Activated T-helper 1 cell treated with anti-CD3 and anti-CD28 coated beads, Interleukin-12 subunit alpha, Interleukin-12 subunit beta, Interleukin-2, Interleukin-4 antibody, amounts not matched to agents 30 ng/mL and 10 ng/mL and 1 ng/mL, durations not matched to agents 14 hours and 24 hours and 36 hours (primary cell): ENCODE data around the gene IL11. TPM values are rescaled to one million over a fixed set of nuclear protein-coding genes. Genes with fewer than 3 reads are reported as not detected.
A peak's percentile ranks its signal among the peaks of the same experiment; 100 is the strongest.

ENCODE experiments used
- DNase-seq: peaks from one replicate; pipeline ENCODE4 v3.0.0; 2021; ENCODE audit warnings: low spot score
- H3K27ac Mint-ChIP-seq: one replicate; pipeline ENCODE4 v1.8.0; 2021; ENCODE audit warnings: mild to moderate bottlenecking, mixed read lengths
- H3K27me3 Mint-ChIP-seq: one replicate; pipeline ENCODE4 v1.8.0; 2022; ENCODE audit warnings: mild to moderate bottlenecking, moderate library complexity, mixed read lengths; ENCODE audit not compliant: insufficient read depth
- H3K36me3 Mint-ChIP-seq: one replicate; pipeline ENCODE4 v1.8.0; 2021; ENCODE audit warnings: low read depth, mixed read lengths
- H3K4me1 Mint-ChIP-seq: one replicate; pipeline ENCODE4 v1.8.0; 2021; ENCODE audit warnings: low read depth, mixed read lengths
- H3K4me3 Mint-ChIP-seq: one replicate; pipeline ENCODE4 v1.8.0; 2021; ENCODE audit warnings: mild to moderate bottlenecking, moderate library complexity, mixed read lengths
- H3K9me3 Mint-ChIP-seq: one replicate; pipeline ENCODE4 v1.8.0; 2021; ENCODE audit warnings: mixed read lengths
- intact Hi-C: fragments of 100-400 bp; cut with micrococcal nuclease; formaldehyde crosslinking; loops from one replicate; pipeline ENCODE4 v1.15.1; 2024
- total RNA-seq: library from RNA; stranded (reverse); gene quantifications from 2 replicates; pipeline ENCODE4 v1.2.3, GENCODE V29; 2022

The IL11 gene
- total RNA-seq, 1 donor from 2014 or later: not detected

GRCh38 chr19:55348317-55349034 is 21.8 kb downstream of the IL11 start:
- no peaks in the 10 kb centered on the region for H3K9me3 Mint-ChIP-seq
- no peak for DNase-seq
- peaks cover 3% of the 10 kb centered on the region for H3K36me3 Mint-ChIP-seq
- no peak overlapping the region for H3K27ac Mint-ChIP-seq
- no peak overlapping the region for H3K4me3 Mint-ChIP-seq
- H3K27me3 Mint-ChIP-seq: peaks cover 20% of the 10 kb centered on the region
- peaks cover 25% of the 10 kb centered on the region for H3K4me1 Mint-ChIP-seq
- intact Hi-C loops: no loop called here

- DNase-seq: no peak
- peaks cover 11% of the 10 kb centered on the region for H3K27me3 Mint-ChIP-seq
- H3K4me3 Mint-ChIP-seq: no peak overlapping the region
- intact Hi-C loops: no loop called here
- no peak overlapping the region for H3K27ac Mint-ChIP-seq
- H3K4me1 Mint-ChIP-seq: peaks cover 15% of the 10 kb centered on the region
- peaks cover 5% of the 10 kb centered on the region for H3K36me3 Mint-ChIP-seq
- no peaks in the 10 kb centered on the region for H3K9me3 Mint-ChIP-seq
These were observed 22.7 kb downstream of the IL11 start for GRCh38 chr19:55347442-55348009.

GRCh38 chr19:55346725-55347441 is 23.4 kb downstream of the IL11 start:
- peaks cover 6% of the 10 kb centered on the region for H3K27me3 Mint-ChIP-seq
- intact Hi-C loops: no loop called here
- H3K4me1 Mint-ChIP-seq: peaks cover 10% of the 10 kb centered on the region
- H3K9me3 Mint-ChIP-seq: no peaks in the 10 kb centered on the region
- no peak for DNase-seq
- peaks cover 5% of the 10 kb centered on the region for H3K36me3 Mint-ChIP-seq
- no peak overlapping the region for H3K4me3 Mint-ChIP-seq
- no peak overlapping the region for H3K27ac Mint-ChIP-seq

GRCh38 chr19:55345818-55346724 is 24.2 kb downstream of the IL11 start:
- no peak overlapping the region for H3K4me3 Mint-ChIP-seq

GRCh38 chr19:55345101-55345817 is 25.0 kb downstream of the IL11 start:
- Mint-ChIP-seq H3K36me3 (peaks cover 7% of the 10 kb centered on the region), H3K9me3 (no peaks in the 10 kb centered on the region), H3K27ac (no peak overlapping the region), H3K4me1 (peaks cover 5% of the 10 kb centered on the region), H3K4me3 (no peak overlapping the region), H3K27me3 (no peaks in the 10 kb centered on the region)
- intact Hi-C loops: no loop called here
- no peak for DNase-seq

More at GRCh38 chr19:55345818-55346724, 24.2 kb downstream of the IL11 start:
- intact Hi-C loops: no loop called here
- peaks cover 7% of the 10 kb centered on the region for H3K36me3 Mint-ChIP-seq
- no peaks in the 10 kb centered on the region for H3K27me3 Mint-ChIP-seq
- no peak for DNase-seq
- H3K9me3 Mint-ChIP-seq: no peaks in the 10 kb centered on the region
- H3K4me1 Mint-ChIP-seq: peaks cover 7% of the 10 kb centered on the region
- no peak overlapping the region for H3K27ac Mint-ChIP-seq

- Mint-ChIP-seq H3K36me3 (peaks cover 8% of the 10 kb centered on the region), H3K4me3 (no peak overlapping the region), H3K27me3 (no peaks in the 10 kb centered on the region), H3K27ac (no peak overlapping the region), H3K9me3 (no peaks in the 10 kb centered on the region), H3K4me1 (peaks cover 5% of the 10 kb centered on the region)
- intact Hi-C loops: no loop called here
- DNase-seq: no peak
These were observed 25.8 kb downstream of the IL11 start for GRCh38 chr19:55344444-55344843.

- Mint-ChIP-seq H3K36me3 (peaks cover 8% of the 10 kb centered on the region), H3K4me3 (peak overlapping the region; percentile 71), H3K4me1 (peaks cover 14% of the 10 kb centered on the region), H3K27ac (peak overlapping the region; percentile 63), H3K27me3 (peaks cover 2% of the 10 kb centered on the region), H3K9me3 (no peaks in the 10 kb centered on the region)
- no peak for DNase-seq
- intact Hi-C loops: no loop called here
These were observed 28.4 kb downstream of the IL11 start for GRCh38 chr19:55341595-55342531.

- DNase-seq: peak; percentile 56
These were observed 29.1 kb downstream of the IL11 start for GRCh38 chr19:55341171-55341588.

GRCh38 chr19:55340784-55341147 is 29.5 kb downstream of the IL11 start:
- Mint-ChIP-seq H3K36me3 (peaks cover 8% of the 10 kb centered on the region), H3K9me3 (no peaks in the 10 kb centered on the region), H3K27ac (peak overlapping the region; percentile 94), H3K4me1 (peaks cover 14% of the 10 kb centered on the region), H3K27me3 (peaks cover 9% of the 10 kb centered on the region), H3K4me3 (peak overlapping the region; percentile 86)
- intact Hi-C loops: no loop called here
- DNase-seq: no peak

More at GRCh38 chr19:55341171-55341588, 29.1 kb downstream of the IL11 start:
- intact Hi-C loops: no loop called here
- Mint-ChIP-seq H3K36me3 (peaks cover 8% of the 10 kb centered on the region), H3K27me3 (peaks cover 9% of the 10 kb centered on the region), H3K9me3 (no peaks in the 10 kb centered on the region), H3K27ac (peak overlapping the region; percentile 94), H3K4me3 (peak overlapping the region; percentile 86), H3K4me1 (peaks cover 14% of the 10 kb centered on the region)

GRCh38 chr19:55339889-55340783 is 30.1 kb downstream of the IL11 start:
- Mint-ChIP-seq H3K27ac (peak overlapping the region; percentile 99), H3K9me3 (no peaks in the 10 kb centered on the region), H3K36me3 (peaks cover 8% of the 10 kb centered on the region), H3K4me3 (peak overlapping the region; percentile 96), H3K27me3 (peaks cover 9% of the 10 kb centered on the region), H3K4me1 (peaks cover 14% of the 10 kb centered on the region)
- intact Hi-C loops: loop anchor here (1.0 to 5.0 kb wide), 17 partner anchors 14 to 891 kb away; partner anchors contain the start of genes COX6B2, DNAAF3, FIZ1 and HSPBP1
- DNase-seq: no peak
